MM.1S (cell line): ENCODE data around the gene PPP1R13B.

Source experiments
- DNase-seq: peaks from one replicate; pipeline ENCODE4 v3.0.0-alpha.2; 2015
- H2AFZ ChIP-seq: fragments of 300-600 bp; sonication (generic); 2 replicates; pipeline ENCODE4 v1.6.0; 2016; ENCODE audit warnings: antibody characterized with exemption, low read length
- H3F3A ChIP-seq: fragments of 300-600 bp; sonication (generic); 2 replicates; pipeline ENCODE4 v1.6.1; 2016; ENCODE audit warnings: mild to moderate bottlenecking, antibody characterized with exemption, low read length, moderate library complexity, mixed read lengths; ENCODE audit not compliant: insufficient read depth
- H3K27ac ChIP-seq: fragments of 300-600 bp; sonication (generic); 2 replicates; pipeline ENCODE4 v1.5.1; 2016; ENCODE audit warnings: mild to moderate bottlenecking, low read length
- H3K27me3 ChIP-seq: fragments of 300-600 bp; sonication (generic); replicated peaks from 2 replicates; pipeline ENCODE4 v1.6.0; 2016; ENCODE audit warnings: low read length; ENCODE audit not compliant: insufficient read depth
- H3K36me3 ChIP-seq: fragments of 300-600 bp; sonication (generic); replicated peaks from 2 replicates; pipeline ENCODE4 v1.6.1; 2016; ENCODE audit warnings: mild to moderate bottlenecking, low read length, mixed read lengths; ENCODE audit not compliant: insufficient read depth
- H3K4me1 ChIP-seq: fragments of 300-600 bp; sonication (generic); 2 replicates; pipeline ENCODE4 v1.6.1; 2016; ENCODE audit warnings: low read length, mixed read lengths
- H3K4me2 ChIP-seq: fragments of 300-600 bp; sonication (generic); 2 replicates; pipeline ENCODE4 v1.6.0; 2016; ENCODE audit warnings: low read depth, low read length
- H3K4me3 ChIP-seq: fragments of 300-600 bp; sonication (generic); 2 replicates; pipeline ENCODE4 v1.5.1; 2016; ENCODE audit warnings: low read length, mixed read lengths
- H3K79me2 ChIP-seq: fragments of 300-600 bp; sonication (generic); 2 replicates; pipeline ENCODE4 v1.6.1; 2016; ENCODE audit warnings: mixed run types, low read length, mixed read lengths
- H3K9ac ChIP-seq: fragments of 300-600 bp; sonication (generic); 2 replicates; pipeline ENCODE4 v1.6.1; 2016; ENCODE audit warnings: low read length, mixed read lengths
- H3K9me2 ChIP-seq: fragments of 300-600 bp; sonication (generic); replicated peaks from 2 replicates; pipeline ENCODE4 v1.6.1; 2016; ENCODE audit warnings: mild to moderate bottlenecking, low read length, mixed read lengths; ENCODE audit not compliant: insufficient read depth
- H3K9me3 ChIP-seq: fragments of 300-600 bp; sonication (generic); replicated peaks from 2 replicates; pipeline ENCODE4 v1.6.1; 2016; ENCODE audit warnings: mild to moderate bottlenecking, low read length, mixed read lengths; ENCODE audit not compliant: insufficient read depth
- H4K20me1 ChIP-seq: fragments of 300-600 bp; sonication (generic); 2 replicates; pipeline ENCODE4 v1.6.1; 2016; ENCODE audit warnings: mild to moderate bottlenecking, low read length, moderate library complexity, mixed read lengths; ENCODE audit not compliant: insufficient read depth
- CTCF ChIP-seq: fragments of 300-600 bp; sonication (generic); IDR thresholded peaks from 2 replicates; pipeline ENCODE4 v1.5.1; 2016; ENCODE audit warnings: antibody characterized with exemption, low read length, mixed read lengths
- EZH2 ChIP-seq: fragments of 300-600 bp; sonication (generic); optimal IDR thresholded peaks from 2 replicates; pipeline ENCODE3; 2017; ENCODE audit warnings: low read depth, mild to moderate bottlenecking, antibody characterized with exemption, low read length, mixed read lengths
- EZH2phosphoT487 ChIP-seq: fragments of 300-600 bp; sonication (generic); IDR thresholded peaks from 2 replicates; pipeline ENCODE4 v1.6.1; 2018; ENCODE audit warnings: antibody characterized with exemption, low read length

Gene PPP1R13B

GRCh38 chr14:103688441-103688840 lies 158.9 kb downstream of the PPP1R13B start:
- no peak overlapping the region for H3K4me3 ChIP-seq
- H3K4me1 ChIP-seq = no peaks in the 10 kb centered on the region
- no peak for TF ChIP-seq EZH2phosphoT487
- TF ChIP-seq CTCF = no peak
- TF ChIP-seq EZH2 = no peak

GRCh38 chr14:103687712-103688111 lies 159.7 kb downstream of the PPP1R13B start:
- TF ChIP-seq EZH2 (no peak), CTCF (no peak), EZH2phosphoT487 (no peak)
- no peaks in the 10 kb centered on the region for H3K79me2 ChIP-seq

More at GRCh38 chr14:103688441-103688840, 158.9 kb downstream of the PPP1R13B start:
- no peak overlapping the region for H3K9ac ChIP-seq
- H2AFZ ChIP-seq = no peak overlapping the region
- no peaks in the 10 kb centered on the region for H3K9me3 ChIP-seq
- H3K9me2 ChIP-seq = no peaks in the 10 kb centered on the region
- H3K27ac ChIP-seq = no peak overlapping the region
- H3K79me2 ChIP-seq = no peaks in the 10 kb centered on the region
- H3K36me3 ChIP-seq = no peaks in the 10 kb centered on the region
- no peaks in the 10 kb centered on the region for H4K20me1 ChIP-seq
- H3K27me3 ChIP-seq = no peaks in the 10 kb centered on the region
- no peaks in the 10 kb centered on the region for H3F3A ChIP-seq
- DNase-seq = no peak
- H3K4me2 ChIP-seq = no peak overlapping the region

GRCh38 chr14:103686831-103687485 lies 160.4 kb downstream of the PPP1R13B start:
- no peak overlapping the region for H3K9ac ChIP-seq
- no peaks in the 10 kb centered on the region for H3K9me3 ChIP-seq
- DNase-seq = no peak
- H2AFZ ChIP-seq = no peak overlapping the region
- H3K79me2 ChIP-seq = no peaks in the 10 kb centered on the region
- H3K9me2 ChIP-seq = no peaks in the 10 kb centered on the region
- no peaks in the 10 kb centered on the region for H3K36me3 ChIP-seq
- TF ChIP-seq EZH2phosphoT487 = no peak
- no peak for TF ChIP-seq EZH2
- TF ChIP-seq CTCF = no peak
- no peaks in the 10 kb centered on the region for H4K20me1 ChIP-seq
- no peaks in the 10 kb centered on the region for H3K27me3 ChIP-seq
- no peak overlapping the region for H3K4me2 ChIP-seq
- H3F3A ChIP-seq = no peaks in the 10 kb centered on the region
- no peak overlapping the region for H3K4me3 ChIP-seq
- no peaks in the 10 kb centered on the region for H3K4me1 ChIP-seq
- no peak overlapping the region for H3K27ac ChIP-seq

More at GRCh38 chr14:103687712-103688111, 159.7 kb downstream of the PPP1R13B start:
- Histone ChIP-seq H3K9me3 (no peaks in the 10 kb centered on the region), H3F3A (no peaks in the 10 kb centered on the region), H2AFZ (no peak overlapping the region), H3K4me1 (no peaks in the 10 kb centered on the region), H4K20me1 (no peaks in the 10 kb centered on the region), H3K27ac (no peak overlapping the region), H3K9ac (no peak overlapping the region), H3K4me2 (no peak overlapping the region), H3K36me3 (no peaks in the 10 kb centered on the region), H3K27me3 (no peaks in the 10 kb centered on the region), H3K4me3 (no peak overlapping the region), H3K9me2 (no peaks in the 10 kb centered on the region)
- DNase-seq = no peak
